HG03342 (cell line): ENCODE data around the gene PPP2R3B.
"Not testable (repeated sequence)": the region's sequence is repeated elsewhere in the genome, so short reads cannot be mapped to it uniquely, and the experiment has no call there.

Experiments used
- ATAC-seq: cut with Tn5 transposase; IDR thresholded peaks from one replicate; pipeline ENCODE4 v1.9.1; 2021; ENCODE audit warnings: mild to moderate bottlenecking, moderate library complexity; ENCODE audit not compliant: unreplicated experiment

The PPP2R3B gene

DNA sequence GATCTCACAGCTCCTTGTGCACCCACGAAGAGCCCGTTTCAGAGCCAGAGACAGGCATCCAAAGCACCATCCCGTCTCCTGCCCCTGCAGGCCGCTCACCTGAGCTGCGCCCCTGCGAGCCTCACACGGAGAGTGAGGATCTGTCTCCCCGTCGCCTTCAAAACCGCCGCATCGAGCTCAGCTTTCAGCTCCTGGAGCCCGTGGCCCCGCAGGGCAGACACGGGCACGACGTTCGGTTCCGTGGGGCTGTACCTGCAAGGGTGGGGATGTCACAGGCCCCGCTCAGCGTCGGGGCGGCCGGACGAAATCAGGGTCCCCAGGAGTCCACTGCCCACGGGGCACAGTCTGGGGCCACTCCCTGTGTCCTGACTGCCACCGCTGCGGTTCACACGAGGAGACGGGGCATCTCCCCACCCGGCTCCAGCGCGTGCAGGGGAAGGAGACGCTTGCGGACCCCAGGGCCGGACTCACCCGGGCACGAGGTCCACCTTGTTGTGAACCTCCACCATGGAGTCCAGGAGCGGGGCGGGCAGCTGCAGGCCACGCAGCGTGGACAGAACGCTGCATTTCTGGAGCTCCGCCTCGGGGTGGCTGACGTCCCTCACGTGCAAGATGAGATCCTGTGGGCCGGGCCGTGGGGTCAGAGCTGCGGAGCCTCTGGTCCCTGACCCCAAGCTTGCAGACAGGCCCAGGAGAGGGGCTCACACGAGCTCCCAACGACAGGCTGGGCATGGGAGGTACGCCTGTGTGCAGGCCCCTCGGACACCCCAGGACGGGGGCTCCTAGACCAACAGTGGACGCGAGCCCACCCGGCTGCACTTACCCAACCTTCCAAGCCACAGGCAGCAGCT lies 79.2 kb downstream of the PPP2R3B start:
- no peak for ATAC-seq

DNA sequence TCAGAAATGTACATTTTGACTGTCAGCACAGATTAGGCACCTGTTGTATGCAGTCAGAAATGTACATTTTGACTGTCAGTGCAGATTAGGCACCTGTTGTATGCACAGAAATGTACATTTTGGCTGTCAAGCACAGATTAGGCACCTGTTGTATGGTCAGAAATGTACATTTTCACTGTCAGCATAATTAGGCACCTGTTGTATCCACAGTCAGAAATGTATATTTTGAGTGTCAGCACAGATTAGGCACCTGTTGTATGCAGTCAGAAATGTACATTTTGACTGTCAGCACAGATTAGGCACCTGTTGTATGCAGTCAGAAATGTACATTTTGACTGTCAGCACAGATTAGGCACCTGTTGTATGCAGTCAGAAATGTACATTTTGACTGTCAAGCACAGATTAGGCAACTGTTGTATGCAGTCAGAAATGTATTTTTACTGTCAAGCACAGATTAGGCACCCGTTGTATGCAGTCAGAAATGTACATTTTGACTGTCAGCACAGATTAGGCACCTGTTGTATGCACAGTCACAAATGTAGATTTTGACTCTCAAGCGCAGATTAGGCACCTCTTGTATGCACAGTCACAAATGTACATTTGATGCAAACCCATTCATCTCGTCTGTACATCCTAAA lies 80.0 kb downstream of the PPP2R3B start:
- not testable (repeated sequence) for ATAC-seq

DNA sequence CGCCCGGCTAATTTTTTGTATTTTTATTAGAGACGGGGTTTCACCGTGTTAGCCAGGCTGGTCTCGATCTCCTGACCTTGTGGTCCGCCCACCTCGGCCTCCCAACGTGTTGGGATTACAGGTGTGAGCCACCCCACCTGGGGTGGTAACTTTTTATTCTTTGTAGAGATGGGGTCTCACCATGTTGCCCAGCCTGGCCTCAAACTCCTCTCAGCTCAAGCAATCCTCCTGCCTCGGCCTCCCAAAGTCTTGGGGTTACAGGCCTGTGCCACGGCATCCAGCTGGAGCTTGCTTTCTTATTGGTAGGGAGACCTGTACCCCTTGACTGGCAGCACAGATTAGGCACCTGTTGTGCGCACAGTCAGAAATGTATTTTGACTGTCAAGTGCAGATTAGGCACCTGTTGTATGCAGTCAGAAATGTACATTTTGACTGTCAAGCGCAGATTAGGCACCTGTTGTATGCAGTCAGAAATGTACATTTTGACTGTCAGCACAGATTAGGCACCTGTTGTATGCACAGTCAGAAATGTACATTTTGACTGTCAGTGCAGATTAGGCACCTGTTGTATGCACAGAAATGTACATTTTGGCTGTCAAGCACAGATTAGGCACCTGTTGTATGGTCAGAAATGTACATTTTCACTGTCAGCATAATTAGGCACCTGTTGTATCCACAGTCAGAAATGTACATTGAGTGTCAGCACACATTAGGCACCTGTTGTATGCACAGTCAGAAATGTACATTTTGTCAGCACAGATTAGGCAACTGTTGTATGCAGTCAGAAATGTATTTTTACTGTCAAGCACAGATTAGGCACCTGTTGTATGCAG lies 80.7 kb downstream of the PPP2R3B start:
- not testable (repeated sequence) for ATAC-seq

DNA sequence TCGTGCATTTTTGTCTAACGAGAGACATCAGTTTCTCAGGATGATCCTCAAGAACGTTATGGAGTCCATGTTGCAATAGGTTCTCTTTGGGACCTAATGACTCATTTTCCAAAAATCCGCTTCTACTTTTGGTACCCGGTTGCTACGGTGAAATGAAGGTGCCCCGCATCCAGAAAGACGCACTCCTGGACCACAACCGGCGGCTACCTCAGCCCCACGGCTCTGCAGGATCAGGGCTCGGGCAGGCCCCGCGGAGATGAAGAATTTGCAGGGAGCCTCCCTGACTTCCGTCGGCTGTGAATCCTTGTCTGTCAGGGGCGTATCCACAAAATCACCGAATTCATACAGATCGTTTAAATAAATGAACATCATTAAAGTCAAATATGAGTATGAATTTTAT lies 83.7 kb downstream of the PPP2R3B start:
- ATAC-seq = no peak

DNA sequence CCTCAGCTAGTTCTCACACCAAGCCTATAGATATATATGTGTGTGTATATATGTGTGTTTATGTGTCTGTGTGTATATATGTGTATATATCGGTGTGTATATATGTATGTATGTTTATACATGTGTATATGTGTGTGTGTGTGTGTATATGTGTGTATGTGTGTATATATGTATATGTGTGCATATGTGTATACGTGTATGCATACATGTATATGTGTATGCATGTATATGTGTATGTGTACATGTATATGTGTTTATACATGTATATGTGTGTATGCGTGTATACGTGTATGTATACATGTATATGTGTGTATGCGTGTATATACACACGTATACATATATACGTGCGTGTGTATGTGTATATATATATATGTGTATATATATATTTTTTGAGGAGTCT lies 86.4 kb downstream of the PPP2R3B start:
- no peak for ATAC-seq

DNA sequence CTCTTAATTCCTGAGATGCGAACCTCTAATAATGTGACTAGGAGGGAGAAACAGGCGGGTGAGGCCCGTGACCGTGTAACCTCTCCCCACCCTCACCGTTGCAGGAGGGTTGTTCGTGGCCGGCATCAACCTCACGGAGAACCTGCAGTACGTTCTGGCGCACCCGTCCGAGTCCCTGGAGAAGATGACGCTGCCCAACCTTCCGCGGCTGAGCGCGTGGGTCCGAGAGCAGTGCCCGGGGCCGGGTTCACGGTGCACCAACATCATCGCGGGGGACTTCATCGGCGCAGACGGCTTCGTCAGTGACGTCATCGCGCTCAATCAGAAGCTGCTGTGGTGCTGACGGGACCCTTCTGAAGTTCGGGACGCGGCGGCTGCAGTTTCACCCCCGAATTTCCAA lies 87.7 kb downstream of the PPP2R3B start:
- ATAC-seq = no peak

DNA sequence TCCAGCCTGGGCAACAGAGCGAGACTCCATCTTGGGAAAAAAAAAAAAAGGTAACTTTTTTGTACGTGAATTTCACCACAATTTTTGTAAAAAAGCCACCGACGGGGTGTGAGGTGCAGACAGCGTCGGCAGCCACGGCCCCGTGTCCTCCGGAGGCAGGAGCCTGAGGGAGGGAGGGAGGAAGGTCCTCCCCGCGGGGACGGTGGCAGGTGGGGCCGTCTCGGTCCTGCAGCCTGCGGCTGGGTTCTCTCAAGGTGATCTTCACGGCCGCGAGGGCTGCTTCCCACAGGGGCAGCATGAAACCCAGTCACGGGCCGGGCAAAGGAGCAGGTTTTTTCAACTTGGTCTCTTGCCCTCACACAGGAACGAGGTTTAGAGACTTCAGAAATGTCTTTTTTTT lies 91.6 kb downstream of the PPP2R3B start:
- ATAC-seq = no peak

DNA sequence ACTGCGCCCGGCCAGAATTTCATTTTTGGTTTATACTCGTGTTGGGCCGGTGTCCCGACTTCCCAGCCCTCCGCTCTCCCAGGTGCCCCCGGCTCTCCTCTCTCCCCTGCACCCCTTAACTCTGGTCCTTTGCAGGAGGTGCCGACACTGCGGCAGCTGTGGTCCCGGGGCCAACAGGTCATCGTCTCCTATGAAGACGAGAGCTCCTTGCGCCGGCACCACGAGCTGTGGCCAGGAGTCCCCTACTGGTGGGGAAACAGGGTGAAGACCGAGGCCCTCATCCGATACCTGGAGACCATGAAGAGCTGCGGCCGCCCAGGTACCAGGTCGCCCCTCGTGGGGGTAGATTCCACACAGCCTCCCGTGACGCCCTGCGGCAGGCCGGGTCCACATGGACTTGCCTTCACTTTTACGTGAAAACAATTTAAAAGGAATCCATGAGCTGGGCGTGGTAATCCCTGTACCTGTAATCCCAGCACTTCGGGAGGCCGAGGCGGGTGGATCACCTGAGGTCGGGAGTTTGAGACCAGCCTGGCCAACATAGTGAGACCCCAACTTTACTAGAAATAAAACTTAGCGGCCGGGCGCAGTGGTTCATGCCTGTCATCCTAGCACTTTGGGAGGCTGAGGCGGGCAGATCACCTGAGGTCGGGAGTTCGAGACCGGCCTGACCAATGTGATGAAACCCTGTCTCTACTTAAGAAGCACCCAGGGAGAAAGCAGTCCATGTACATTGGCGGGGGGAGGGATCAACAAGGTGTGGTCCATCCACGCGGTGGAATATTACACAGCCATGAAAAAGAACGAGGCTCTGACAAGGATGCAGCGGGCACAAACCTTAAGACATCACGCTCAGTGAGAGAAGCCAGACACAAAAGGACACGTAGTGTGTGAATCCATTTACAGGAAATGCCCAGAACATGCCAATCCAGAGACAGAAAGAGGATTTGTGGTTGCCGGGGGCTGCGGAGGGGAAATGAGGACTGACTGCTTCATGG lies 93.5 kb downstream of the PPP2R3B start:
- no peak for ATAC-seq

DNA sequence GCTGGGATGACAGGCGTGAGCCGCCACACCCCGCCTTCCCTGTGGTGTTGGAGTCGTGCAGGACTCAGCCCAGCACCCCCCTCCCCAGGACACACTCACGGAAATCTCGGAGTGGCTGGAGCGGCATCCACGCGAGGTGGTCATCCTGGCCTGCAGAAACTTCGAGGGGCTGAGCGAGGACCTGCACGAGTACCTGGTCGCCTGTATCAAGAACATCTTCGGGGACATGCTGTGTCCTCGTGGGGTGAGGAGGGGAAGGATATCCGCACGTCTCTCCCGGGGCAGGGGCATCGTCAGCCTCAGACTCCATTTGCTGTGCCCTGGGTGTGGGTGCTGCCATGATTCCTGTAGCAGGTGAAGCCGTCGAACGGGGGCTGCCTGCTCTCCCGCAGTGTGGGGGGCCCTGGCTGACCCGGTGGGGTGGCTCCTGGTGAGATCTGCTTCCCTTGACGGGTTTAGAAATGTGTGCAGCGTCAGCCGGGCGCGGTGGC lies 95.3 kb downstream of the PPP2R3B start:
- no peak for ATAC-seq

DNA sequence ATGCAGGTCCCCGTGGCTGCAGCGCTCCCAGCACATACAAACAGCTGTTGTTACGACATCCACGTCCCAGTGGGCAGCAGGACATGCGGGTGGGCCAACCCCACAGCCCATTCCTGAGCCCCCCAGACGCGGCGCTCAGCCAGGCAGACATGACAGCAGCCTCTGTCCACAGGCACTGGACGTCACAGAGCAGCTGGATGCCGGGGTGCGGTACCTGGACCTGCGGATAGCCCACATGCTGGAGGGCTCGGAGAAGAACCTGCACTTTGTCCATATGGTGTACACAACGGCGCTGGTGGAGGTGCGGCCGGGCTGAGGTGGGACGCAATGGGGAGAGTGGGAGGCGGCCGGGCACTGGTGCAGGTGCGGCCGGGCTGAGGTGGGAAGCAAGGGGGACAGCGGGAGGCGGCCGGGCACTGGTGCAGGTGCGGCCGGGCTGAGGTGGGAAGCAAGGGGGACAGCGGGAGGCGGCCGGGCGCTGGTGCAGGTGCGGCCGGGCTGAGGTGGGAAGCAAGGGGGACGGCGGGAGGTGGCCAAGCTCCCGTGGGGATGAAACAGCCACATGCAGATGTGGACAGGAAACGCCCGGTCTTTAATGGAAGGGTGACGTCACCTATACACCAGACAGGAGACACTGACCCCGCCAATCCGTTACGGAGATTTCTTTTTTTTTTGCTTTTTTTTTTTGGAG lies 96.1 kb downstream of the PPP2R3B start:
- ATAC-seq = no peak

DNA sequence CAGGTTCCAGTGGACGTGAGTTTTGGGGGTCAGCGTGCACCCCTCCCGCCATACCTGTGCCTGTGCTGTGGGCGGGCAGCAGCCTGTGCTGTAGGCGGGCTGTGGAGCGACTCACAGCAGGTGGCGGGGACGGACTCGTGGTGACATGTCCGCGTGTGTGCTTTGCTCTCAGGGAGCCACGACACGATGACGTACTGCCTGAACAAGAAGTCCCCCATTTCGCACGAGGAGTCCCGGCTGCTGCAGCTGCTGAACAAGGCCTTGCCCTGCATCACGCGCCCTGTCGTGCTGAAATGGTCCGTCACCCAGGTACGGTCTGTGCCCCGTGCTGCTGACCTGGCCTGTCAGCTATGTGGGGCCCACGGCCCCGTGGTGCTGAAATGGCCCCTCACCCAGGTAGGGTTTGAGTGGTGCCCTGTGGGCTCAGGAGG lies 98.1 kb downstream of the PPP2R3B start:
- ATAC-seq = no peak

DNA sequence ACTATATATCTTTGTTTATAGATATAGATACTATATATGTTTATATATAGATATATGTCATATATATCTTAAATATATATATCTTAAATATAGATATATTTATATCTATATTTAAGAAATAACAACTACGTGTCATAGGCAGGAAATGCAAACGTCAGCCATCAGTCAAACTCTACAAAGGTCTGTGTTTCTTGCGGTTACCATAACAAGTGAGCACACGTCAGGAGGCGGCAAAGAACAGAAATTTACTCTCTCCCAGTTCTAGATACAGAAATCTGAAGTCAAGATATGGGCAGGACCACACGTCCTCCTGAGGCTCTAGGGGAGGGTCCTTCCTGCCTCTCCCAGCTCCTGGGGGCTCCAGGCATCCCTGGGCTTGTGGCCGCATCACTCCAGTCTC lies 99.0 kb downstream of the PPP2R3B start:
- no peak for ATAC-seq

DNA sequence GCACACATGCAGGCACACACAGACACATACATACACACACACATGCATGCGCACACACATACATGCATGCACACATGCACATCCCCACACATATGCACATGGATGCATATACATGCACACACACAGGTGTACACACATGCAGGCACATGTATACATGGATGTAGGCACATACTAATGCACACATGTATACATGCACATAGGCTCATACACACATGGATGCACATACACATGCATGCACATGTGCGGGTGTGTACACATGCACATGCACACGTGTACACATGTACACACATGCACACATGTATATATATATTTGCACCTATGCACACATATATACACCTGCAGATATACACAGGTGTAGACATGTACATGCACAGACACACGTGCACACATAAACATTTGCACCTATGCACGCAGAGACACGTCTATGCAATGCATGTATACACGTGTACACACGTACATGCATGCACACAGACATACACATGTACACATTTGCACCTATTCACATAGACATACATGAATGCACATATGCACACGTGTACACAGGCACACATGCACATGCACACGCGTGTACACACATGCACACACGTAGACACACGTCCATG lies 101.5 kb downstream of the PPP2R3B start:
- ATAC-seq = no peak
